T-cell (primary cell): ENCODE results near the gene ZDHHC13. TPM values are rescaled to one million over a fixed set of nuclear protein-coding genes. Genes with fewer than 3 reads are reported as not detected.

Source experiments
- ATAC-seq, 4 experiments: fragments of 200-7000 bp in 3 of 4; fragments of 150-1000 bp in 1 of 4; cut with Tn5 transposase; replicated peaks in 1 of 4; 1 replicate in 3 of 4; 2 replicates in 1 of 4; pipeline ENCODE4 v1.10.0; 2021; ENCODE audit warnings: moderate library complexity in 3 of 4, mild to moderate bottlenecking in 2 of 4, moderate number of reproducible peaks in 1 of 4
- CTCF ChIA-PET, 2 donors: fragments of 300-600 bp; sonication (Branson Sonifier 250); formaldehyde crosslinking; loops; one replicate each; lab custom pipeline; 2022; ENCODE audit warnings: antibody characterized with exemption in 2 of 2; lab: Charles Lee
- POLR2A ChIA-PET, 2 donors: fragments of 300-600 bp; sonication (Branson Sonifier 250); formaldehyde crosslinking; loops; one replicate each; lab custom pipeline; 2022; ENCODE audit warnings: antibody characterized with exemption in 2 of 2; lab: Charles Lee
- DNase-seq, 35 experiments: peaks; one replicate each; pipeline versions ENCODE4 v3.0.0 to v3.0.0-alpha.2; 2013 to 2023
- H3K27ac ChIP-seq: one replicate; pipeline ENCODE4 v1.5.1; 2013; ENCODE audit warnings: low read length
- H3K27me3 ChIP-seq, 2 experiments: replicated peaks in 1 of 2; 1 replicate in 1 of 2; 2 replicates in 1 of 2; pipeline versions ENCODE4 v1.6.1 to v1.7.0; 2013; ENCODE audit warnings: low read length in 1 of 2, mixed read lengths in 1 of 2; ENCODE audit not compliant: control insufficient read depth in 2 of 2, insufficient read depth in 2 of 2; ENCODE audit errors: extremely low read depth in 1 of 2
- H3K36me3 ChIP-seq, 2 donors: 1 replicate in 1 of 2; 2 replicates in 1 of 2; pipeline versions ENCODE4 v1.6.1 to v1.7.0; 2013; ENCODE audit warnings: low read length in 1 of 2; ENCODE audit not compliant: control insufficient read depth in 2 of 2, insufficient read depth in 1 of 2; ENCODE audit errors: extremely low read depth in 1 of 2
- H3K4me1 ChIP-seq, 2 experiments: 1 replicate in 1 of 2; 2 replicates in 1 of 2; pipeline versions ENCODE4 v1.6.1 to v1.7.0; 2013; ENCODE audit warnings: low read length in 2 of 2, mixed read lengths in 1 of 2; ENCODE audit not compliant: insufficient read depth in 2 of 2, control insufficient read depth in 1 of 2; ENCODE audit errors: extremely low read depth in 1 of 2
- H3K4me3 ChIP-seq, 2 donors: 1 replicate in 1 of 2; 2 replicates in 1 of 2; pipeline versions ENCODE4 v1.5.1 to v1.7.0; 2013; ENCODE audit warnings: mild to moderate bottlenecking in 2 of 2, low read length in 1 of 2, moderate library complexity in 1 of 2; ENCODE audit not compliant: control insufficient read depth in 1 of 2; ENCODE audit errors: extremely low read depth in 1 of 2
- H3K9me3 ChIP-seq: 2 replicates; pipeline ENCODE4 v1.7.0; 2013
- H3K27ac Mint-ChIP-seq, 2 donors: one replicate each; pipeline ENCODE4 v1.8.0; 2020 to 2021; ENCODE audit warnings: mild to moderate bottlenecking in 2 of 2, mixed read lengths in 2 of 2
- H3K27me3 Mint-ChIP-seq, 2 donors: one replicate each; pipeline ENCODE4 v1.8.0; 2021 to 2022; ENCODE audit warnings: mixed read lengths in 2 of 2
- H3K36me3 Mint-ChIP-seq: one replicate; pipeline ENCODE4 v1.8.0; 2021; ENCODE audit warnings: mixed read lengths
- H3K4me1 Mint-ChIP-seq, 3 donors: one replicate each; pipeline ENCODE4 v1.8.0; 2020 to 2022; ENCODE audit warnings: mixed read lengths in 3 of 3, mild to moderate bottlenecking in 1 of 3
- H3K4me3 Mint-ChIP-seq, 3 donors: one replicate each; pipeline ENCODE4 v1.8.0; 2020 to 2022; ENCODE audit warnings: mild to moderate bottlenecking in 3 of 3, mixed read lengths in 3 of 3, moderate library complexity in 3 of 3
- H3K9me3 Mint-ChIP-seq, 3 donors: one replicate each; pipeline ENCODE4 v1.8.0; 2020 to 2022; ENCODE audit warnings: mixed read lengths in 3 of 3
- WGBS: methylation state at CpG from one replicate; pipeline ENCODE4 v1.1.5; 2013; ENCODE audit warnings: missing lambda C conversion rate; ENCODE audit not compliant: insufficient coverage; 5-methylcytosine and 5-hydroxymethylcytosine counted together
- total RNA-seq, 35 experiments: library from RNA in 6 of 35; stranded (reverse) in 6 of 35; fragments of 120-200 nt in 1 of 35; gene quantifications; one replicate each; pipeline versions ENCODE4 v1.2.1 to v1.2.4 and lab custom pipeline; 2013 to 2026

The ZDHHC13 gene
- total RNA-seq, 5 donors from 2014 or later (not counting 1 experiment from before 2014, with no cell fraction given) = 10.2 to 16.3 (median 13.4) TPM

DNA sequence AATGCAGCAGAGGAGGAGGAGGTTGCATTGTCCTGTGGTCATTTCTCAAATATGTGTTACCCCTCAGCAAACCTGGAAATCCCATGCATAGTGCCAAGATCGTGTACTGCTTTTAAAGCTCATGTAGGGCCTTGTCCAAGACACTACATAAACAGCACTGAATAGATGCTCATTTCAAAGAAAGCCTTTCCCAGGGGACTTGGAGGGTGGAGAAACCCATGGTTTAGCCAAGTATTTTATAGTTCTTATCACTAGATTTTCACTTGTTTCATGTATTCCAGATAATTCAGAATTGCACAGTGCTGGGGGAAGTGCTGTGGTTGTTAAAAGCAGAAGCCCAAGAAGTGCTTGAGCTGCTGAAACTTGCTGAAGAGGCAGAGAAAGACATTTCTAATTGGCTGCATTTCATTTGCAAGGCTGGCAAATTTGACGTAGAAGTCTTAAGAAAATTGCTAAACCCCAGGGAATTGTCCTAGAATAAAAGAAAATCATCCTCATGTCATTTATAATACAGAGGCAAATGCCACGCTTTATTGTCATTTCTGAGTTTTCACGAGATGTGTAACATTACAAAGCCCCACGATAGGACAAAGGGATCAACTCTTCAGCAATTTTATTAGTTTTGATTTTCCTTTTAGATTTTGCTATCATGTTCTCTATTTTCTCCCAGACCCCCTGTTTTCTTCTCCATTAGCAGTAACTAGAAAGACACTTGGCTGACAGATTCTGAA, 64.7 kb downstream of the ZDHHC13 start:
- no peaks in the 10 kb centered on the region for H3K27me3 Mint-ChIP-seq
- H3K36me3 Mint-ChIP-seq = peaks cover 25% of the 10 kb centered on the region
- Histone ChIP-seq H3K4me1 (no peaks in the 10 kb centered on the region), H3K4me3 (no peak overlapping the region), H3K36me3 (peaks cover 0 to 4% of the 10 kb centered on the region in 2 donors), H3K27me3 (no peaks in the 10 kb centered on the region), H3K27ac (no peak overlapping the region), H3K9me3 (no peaks in the 10 kb centered on the region)
- DNase-seq (no peak), ATAC-seq (no peak)
- H3K4me3 Mint-ChIP-seq = no peak overlapping the region
- ChIA-PET CTCF (no interaction called here), POLR2A (no interaction called here)
- no peak overlapping the region for H3K27ac Mint-ChIP-seq
- no CpG with 5 or more reads among the region's 5 CpGs for WGBS
- no peaks in the 10 kb centered on the region for H3K4me1 Mint-ChIP-seq
- no peaks in the 10 kb centered on the region for H3K9me3 Mint-ChIP-seq

- no peak overlapping the region for H3K4me3 ChIP-seq
- ChIA-PET POLR2A (no interaction called here), CTCF (no interaction called here)
- Mint-ChIP-seq H3K4me1 (no peaks in the 10 kb centered on the region), H3K36me3 (peaks cover 20% of the 10 kb centered on the region), H3K4me3 (no peak overlapping the region), H3K27ac (no peak overlapping the region), H3K9me3 (no peaks in the 10 kb centered on the region), H3K27me3 (no peaks in the 10 kb centered on the region)
- ATAC-seq = no peak
- H3K27ac ChIP-seq = no peak overlapping the region
- no peaks in the 10 kb centered on the region for H3K9me3 ChIP-seq
- H3K36me3 ChIP-seq = no peaks in the 10 kb centered on the region
- WGBS = 100% methylated on average over 3 of the region's 7 CpGs
- no peaks in the 10 kb centered on the region for H3K4me1 ChIP-seq
- no peak for DNase-seq
- no peaks in the 10 kb centered on the region for H3K27me3 ChIP-seq
These were observed 66.7 kb downstream of the ZDHHC13 start for GRCh38 chr11:19183646-19184045.

GRCh38 chr11:19185036-19185435, 68.1 kb downstream of the ZDHHC13 start:
- Mint-ChIP-seq H3K9me3 (no peaks in the 10 kb centered on the region), H3K27ac (no peak overlapping the region), H3K4me3 (no peak overlapping the region), H3K27me3 (no peaks in the 10 kb centered on the region), H3K4me1 (no peaks in the 10 kb centered on the region), H3K36me3 (peaks cover 20% of the 10 kb centered on the region)
- POLR2A ChIA-PET = no interaction called here
- DNase-seq (no peak), ATAC-seq (no peak)
- 100% methylated on average over 1 of the region's 2 CpGs for WGBS
- CTCF ChIA-PET = no interaction called here
- Histone ChIP-seq H3K36me3 (no peaks in the 10 kb centered on the region), H3K27ac (no peak overlapping the region), H3K27me3 (no peaks in the 10 kb centered on the region), H3K4me3 (no peak overlapping the region), H3K9me3 (no peaks in the 10 kb centered on the region), H3K4me1 (no peaks in the 10 kb centered on the region)

GRCh38 chr11:19185516-19186052, 68.6 kb downstream of the ZDHHC13 start:
- no peak overlapping the region for H3K4me3 Mint-ChIP-seq
- H3K4me1 Mint-ChIP-seq = no peaks in the 10 kb centered on the region
- no peaks in the 10 kb centered on the region for H3K4me1 ChIP-seq
- peaks cover 17% of the 10 kb centered on the region for H3K36me3 Mint-ChIP-seq
- no peak overlapping the region for H3K27ac Mint-ChIP-seq
- H3K9me3 Mint-ChIP-seq = no peaks in the 10 kb centered on the region
- ATAC-seq (no peak), DNase-seq (no peak)
- POLR2A ChIA-PET = no interaction called here
- no peaks in the 10 kb centered on the region for H3K36me3 ChIP-seq
- CTCF ChIA-PET = no interaction called here
- no peak overlapping the region for H3K4me3 ChIP-seq
- H3K27me3 Mint-ChIP-seq = no peaks in the 10 kb centered on the region
- no peaks in the 10 kb centered on the region for H3K9me3 ChIP-seq
- no peaks in the 10 kb centered on the region for H3K27me3 ChIP-seq
- WGBS = 68% methylated on average over 4 of the region's 6 CpGs
- no peak overlapping the region for H3K27ac ChIP-seq

DNA sequence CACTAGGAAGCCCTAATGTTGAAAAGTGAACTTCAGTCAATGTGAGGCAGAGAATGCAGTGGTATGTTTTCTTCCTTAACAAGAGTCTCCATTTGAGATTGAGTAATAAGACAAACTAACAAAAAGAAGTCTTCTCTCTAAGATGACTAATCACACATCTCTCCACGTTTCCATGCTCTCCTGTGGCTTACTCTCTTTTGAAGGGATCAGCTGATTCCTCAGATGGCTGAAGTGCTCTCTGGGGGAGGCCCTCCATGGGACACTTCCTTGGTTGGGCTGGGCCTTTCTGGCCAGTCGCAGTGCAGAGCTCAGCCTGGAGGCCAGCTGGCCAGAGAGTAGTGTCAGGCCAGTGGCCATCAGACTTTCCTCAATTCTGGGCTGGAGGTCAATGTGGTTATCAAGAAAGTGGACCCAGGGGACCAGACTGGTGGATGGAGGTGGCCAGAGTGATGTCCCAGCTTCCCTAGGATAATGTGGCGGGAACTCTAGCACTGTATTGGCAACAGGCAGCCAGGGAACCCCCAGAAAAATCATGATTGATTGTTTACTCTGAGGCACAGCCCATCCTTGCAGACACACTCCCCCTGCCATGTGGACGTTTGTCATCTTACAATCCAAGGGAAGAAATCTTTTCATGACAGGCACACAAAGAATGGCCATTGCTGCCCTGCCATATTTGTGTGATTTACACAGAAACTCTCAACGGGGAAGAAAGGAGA, 70.3 kb downstream of the ZDHHC13 start:
- H3K27ac Mint-ChIP-seq = no peak overlapping the region
- no peak overlapping the region for H3K4me3 Mint-ChIP-seq
- no peak for ATAC-seq
- Histone ChIP-seq H3K4me3 (no peak overlapping the region), H3K27me3 (no peaks in the 10 kb centered on the region), H3K36me3 (no peaks in the 10 kb centered on the region), H3K4me1 (no peaks in the 10 kb centered on the region), H3K27ac (no peak overlapping the region), H3K9me3 (no peaks in the 10 kb centered on the region)
- H3K9me3 Mint-ChIP-seq = no peaks in the 10 kb centered on the region
- ChIA-PET POLR2A (no interaction called here), CTCF (no interaction called here)
- DNase-seq = no peak
- 67% methylated on average over 5 of the region's 5 CpGs for WGBS
- H3K36me3 Mint-ChIP-seq = peaks cover 16% of the 10 kb centered on the region
- H3K4me1 Mint-ChIP-seq = no peaks in the 10 kb centered on the region
- no peaks in the 10 kb centered on the region for H3K27me3 Mint-ChIP-seq

- Histone ChIP-seq H3K4me1 (no peaks in the 10 kb centered on the region), H3K9me3 (no peaks in the 10 kb centered on the region), H3K27ac (no peak overlapping the region), H3K27me3 (no peaks in the 10 kb centered on the region), H3K4me3 (no peak overlapping the region), H3K36me3 (no peaks in the 10 kb centered on the region)
- no peaks in the 10 kb centered on the region for H3K9me3 Mint-ChIP-seq
- no peak overlapping the region for H3K4me3 Mint-ChIP-seq
- CTCF ChIA-PET = interaction anchor here in 1 of 2 donors (0.6 kb wide), 1 partner anchor 15 kb away, joined by 4 read pairs; no protein-coding TSS in a partner anchor
- no peaks in the 10 kb centered on the region for H3K4me1 Mint-ChIP-seq
- H3K27me3 Mint-ChIP-seq = no peaks in the 10 kb centered on the region
- 78% methylated on average over 3 of the region's 9 CpGs for WGBS
- ATAC-seq (no peak), DNase-seq (no peak)
- POLR2A ChIA-PET = no interaction called here
- H3K36me3 Mint-ChIP-seq = peaks cover 16% of the 10 kb centered on the region
- no peak overlapping the region for H3K27ac Mint-ChIP-seq
These were observed 70.9 kb downstream of the ZDHHC13 start for GRCh38 chr11:19187833-19188258.
